C4-2B (cell line): Measurements from ENCODE around the gene ZDHHC14.

Source experiments
- ZFX ChIP-seq: fragments of 450-650 bp; IDR thresholded peaks from 2 replicates; pipeline ENCODE4 v1.6.1; 2017
- TF ChIP-seq, protein P1 (sequence below): fragments of 450-650 bp; conservative IDR thresholded peaks from 2 replicates; pipeline ENCODE4 v1.5.1; 2017; ENCODE audit warnings: mild to moderate bottlenecking

DNA sequence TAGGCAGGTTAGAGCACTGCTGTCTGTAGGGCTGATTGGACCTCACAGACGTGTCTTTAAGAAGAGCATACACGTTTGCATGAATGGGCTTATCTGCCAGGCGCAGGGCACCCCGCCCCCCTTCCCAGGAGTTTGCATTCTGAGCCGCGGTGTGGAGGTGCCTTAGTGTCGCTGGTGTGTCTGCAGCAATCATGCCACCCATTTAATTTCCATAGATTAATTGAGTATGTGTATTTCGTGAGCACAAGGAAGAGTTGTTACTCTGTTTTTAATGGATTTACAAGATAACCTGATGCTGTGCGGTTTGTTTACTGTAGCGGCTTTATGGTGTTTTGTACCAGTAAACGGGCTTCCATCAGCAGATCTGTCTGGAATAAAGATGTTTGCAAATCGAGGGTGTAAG is 107.7 kb downstream of the ZDHHC14 start:
- TF ChIP-seq, protein P1, sequence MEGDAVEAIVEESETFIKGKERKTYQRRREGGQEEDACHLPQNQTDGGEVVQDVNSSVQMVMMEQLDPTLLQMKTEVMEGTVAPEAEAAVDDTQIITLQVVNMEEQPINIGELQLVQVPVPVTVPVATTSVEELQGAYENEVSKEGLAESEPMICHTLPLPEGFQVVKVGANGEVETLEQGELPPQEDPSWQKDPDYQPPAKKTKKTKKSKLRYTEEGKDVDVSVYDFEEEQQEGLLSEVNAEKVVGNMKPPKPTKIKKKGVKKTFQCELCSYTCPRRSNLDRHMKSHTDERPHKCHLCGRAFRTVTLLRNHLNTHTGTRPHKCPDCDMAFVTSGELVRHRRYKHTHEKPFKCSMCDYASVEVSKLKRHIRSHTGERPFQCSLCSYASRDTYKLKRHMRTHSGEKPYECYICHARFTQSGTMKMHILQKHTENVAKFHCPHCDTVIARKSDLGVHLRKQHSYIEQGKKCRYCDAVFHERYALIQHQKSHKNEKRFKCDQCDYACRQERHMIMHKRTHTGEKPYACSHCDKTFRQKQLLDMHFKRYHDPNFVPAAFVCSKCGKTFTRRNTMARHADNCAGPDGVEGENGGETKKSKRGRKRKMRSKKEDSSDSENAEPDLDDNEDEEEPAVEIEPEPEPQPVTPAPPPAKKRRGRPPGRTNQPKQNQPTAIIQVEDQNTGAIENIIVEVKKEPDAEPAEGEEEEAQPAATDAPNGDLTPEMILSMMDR: no peak
- TF ChIP-seq ZFX: no peak
